H9 (cell line): Measurements from ENCODE around the gene SLC25A29. TPM values are rescaled to one million over a fixed set of nuclear protein-coding genes. Genes with fewer than 3 reads are reported as not detected.

Experiments
- DNase-seq: peaks from one replicate; pipeline ENCODE4 v3.0.0-alpha.2; 2017
- H2AFZ ChIP-seq: one replicate; pipeline ENCODE4 v1.6.1; 2013; ENCODE audit warnings: mild to moderate bottlenecking, low read length, control low read depth, moderate library complexity
- H2AK5ac ChIP-seq: 2 replicates; pipeline ENCODE4 v1.6.1; 2013; ENCODE audit warnings: low read length, control low read depth, mixed read lengths; ENCODE audit not compliant: insufficient read length
- H2BK120ac ChIP-seq: one replicate; pipeline ENCODE4 v1.6.1; 2013; ENCODE audit warnings: low read depth, mild to moderate bottlenecking, low read length, control low read depth, inconsistent platforms; ENCODE audit not compliant: poor library complexity, severe bottlenecking
- H2BK12ac ChIP-seq: 2 replicates; pipeline ENCODE4 v1.6.1; 2013; ENCODE audit warnings: low read length, control low read depth, mixed read lengths, low read depth; ENCODE audit not compliant: insufficient read length
- H2BK15ac ChIP-seq: 2 replicates; pipeline ENCODE4 v1.6.1; 2013; ENCODE audit warnings: low read depth, low read length, control low read depth
- H2BK20ac ChIP-seq: one replicate; pipeline ENCODE4 v1.6.1; 2013; ENCODE audit warnings: low read depth, mild to moderate bottlenecking, low read length, control low read depth, inconsistent platforms; ENCODE audit not compliant: poor library complexity, severe bottlenecking
- H2BK5ac ChIP-seq: 2 replicates; pipeline ENCODE4 v1.6.1; 2013; ENCODE audit warnings: low read length, control low read depth, mixed read lengths; ENCODE audit not compliant: insufficient read length
- H3K14ac ChIP-seq: 2 replicates; pipeline ENCODE4 v1.6.1; 2013; ENCODE audit warnings: low read length, control low read depth; ENCODE audit not compliant: insufficient read depth
- H3K18ac ChIP-seq: 2 replicates; pipeline ENCODE4 v1.6.1; 2013; ENCODE audit warnings: low read depth, mild to moderate bottlenecking, mixed read lengths, low read length, control low read depth; ENCODE audit not compliant: insufficient read length
- H3K23ac ChIP-seq: 2 replicates; pipeline ENCODE4 v1.6.1; 2013; ENCODE audit warnings: low read length, control low read depth, mixed read lengths, low read depth; ENCODE audit not compliant: insufficient read length
- H3K23me2 ChIP-seq: 2 replicates; pipeline ENCODE4 v1.6.1; 2013; ENCODE audit warnings: low read depth, mild to moderate bottlenecking, mixed read lengths, low read length, control low read depth; ENCODE audit not compliant: insufficient read length, poor library complexity, severe bottlenecking
- H3K27ac ChIP-seq: 2 replicates; pipeline ENCODE4 v1.5.1; 2013; ENCODE audit warnings: low read length, control low read depth, mixed read lengths, low read depth; ENCODE audit not compliant: insufficient read length
- H3K27me3 ChIP-seq: 2 replicates; pipeline ENCODE4 v1.6.1; 2013; ENCODE audit warnings: low read length, control low read depth, inconsistent platforms; ENCODE audit not compliant: insufficient read depth
- H3K4ac ChIP-seq: 2 replicates; pipeline ENCODE4 v1.6.1; 2013; ENCODE audit warnings: low read depth, mild to moderate bottlenecking, control low read depth, inconsistent platforms, low read length, moderate library complexity
- H3K4me1 ChIP-seq: 2 replicates; pipeline ENCODE4 v1.6.1; 2013; ENCODE audit warnings: low read length, control low read depth, inconsistent platforms; ENCODE audit not compliant: insufficient read depth
- H3K4me2 ChIP-seq: 2 replicates; pipeline ENCODE4 v1.6.1; 2013; ENCODE audit warnings: low read length, control low read depth, mixed read lengths; ENCODE audit not compliant: insufficient read length, insufficient read depth
- H3K56ac ChIP-seq: 2 replicates; pipeline ENCODE4 v1.6.1; 2013; ENCODE audit warnings: low read depth, mild to moderate bottlenecking, mixed read lengths, low read length, control low read depth; ENCODE audit not compliant: insufficient read length
- H3K79me1 ChIP-seq: 2 replicates; pipeline ENCODE4 v1.6.1; 2013; ENCODE audit warnings: low read depth, mild to moderate bottlenecking, moderate library complexity, low read length, control low read depth, inconsistent platforms; ENCODE audit not compliant: insufficient read depth, poor library complexity, severe bottlenecking
- H3K79me2 ChIP-seq: 2 replicates; pipeline ENCODE4 v1.6.1; 2013; ENCODE audit warnings: low read length, control low read depth, inconsistent platforms; ENCODE audit not compliant: insufficient read depth
- H3K9ac ChIP-seq: 2 replicates; pipeline ENCODE4 v1.6.1; 2013; ENCODE audit warnings: low read length, control low read depth, mixed read lengths; ENCODE audit not compliant: insufficient read length; ENCODE audit errors: extremely low read depth
- H3K9me3 ChIP-seq: one replicate; pipeline ENCODE4 v1.6.1; 2013; ENCODE audit warnings: low read depth, low read length, inconsistent platforms; ENCODE audit not compliant: control insufficient read depth
- H3T11ph ChIP-seq: one replicate; pipeline ENCODE4 v1.6.1; 2013; ENCODE audit warnings: mild to moderate bottlenecking, low read length, control low read depth, inconsistent platforms
- H4K20me1 ChIP-seq: one replicate; pipeline ENCODE4 v1.6.1; 2013; ENCODE audit not compliant: control insufficient read depth, insufficient read length, insufficient read depth
- H4K5ac ChIP-seq: 2 replicates; pipeline ENCODE4 v1.6.1; 2013; ENCODE audit warnings: low read depth, mild to moderate bottlenecking, mixed read lengths, low read length, control low read depth; ENCODE audit not compliant: insufficient read length
- H4K8ac ChIP-seq: replicated peaks from 2 replicates; pipeline ENCODE4 v1.6.1; 2013; ENCODE audit warnings: low read length, control low read depth, mixed read lengths, low read depth; ENCODE audit not compliant: insufficient read length
- H4K91ac ChIP-seq: 2 replicates; pipeline ENCODE4 v1.6.1; 2013; ENCODE audit warnings: low read depth, mild to moderate bottlenecking, moderate library complexity, mixed read lengths, low read length, control low read depth; ENCODE audit not compliant: insufficient read length
- H3K27ac Mint-ChIP-seq, 3 experiments: 2 replicates in 2 of 3; 3 replicates in 1 of 3; pipeline ENCODE4 v1.8.0; 2020 to 2021; ENCODE audit warnings: mixed read lengths in 3 of 3, mild to moderate bottlenecking in 1 of 3, moderate library complexity in 1 of 3
- H3K27me3 Mint-ChIP-seq: 2 replicates; pipeline ENCODE4 v1.8.0; 2021; ENCODE audit warnings: low read depth, mild to moderate bottlenecking, moderate library complexity, mixed read lengths
- H3K36me3 Mint-ChIP-seq, 3 experiments: 2 replicates in 2 of 3; 3 replicates in 1 of 3; pipeline ENCODE4 v1.8.0; 2020 to 2021; ENCODE audit warnings: low read depth in 3 of 3, mixed read lengths in 3 of 3; ENCODE audit not compliant: insufficient read depth in 1 of 3
- H3K4me1 Mint-ChIP-seq, 2 experiments: 2 replicates each; pipeline ENCODE4 v1.8.0; 2020; ENCODE audit warnings: mixed read lengths in 2 of 2
- H3K4me3 Mint-ChIP-seq, 2 experiments: 2 replicates in 1 of 2; 3 replicates in 1 of 2; pipeline ENCODE4 v1.8.0; 2020 to 2021; ENCODE audit warnings: mild to moderate bottlenecking in 2 of 2, mixed read lengths in 2 of 2, moderate library complexity in 1 of 2
- H3K9me3 Mint-ChIP-seq, 2 experiments: 2 replicates in 1 of 2; 3 replicates in 1 of 2; pipeline ENCODE4 v1.8.0; 2020; ENCODE audit warnings: mild to moderate bottlenecking in 2 of 2, mixed read lengths in 2 of 2, moderate library complexity in 1 of 2
- CTCF ChIP-seq: fragments of 200-600 bp; sonication (generic); conservative IDR thresholded peaks from 3 replicates; pipeline ENCODE4 v1.8.0; 2021; ENCODE audit warnings: antibody characterized with exemption, mild to moderate bottlenecking
- WGBS: extraction: QIAGEN DNeasy Blood & Tissue Kit; methylation state at CpG from one replicate; pipeline ENCODE4 v1.1.7; 2013; ENCODE audit warnings: missing lambda C conversion rate, low lambda C conversion rate, mixed read lengths; ENCODE audit not compliant: insufficient read length; ENCODE audit errors: extremely low coverage; 5-methylcytosine and 5-hydroxymethylcytosine counted together
- total RNA-seq: library from RNA; stranded (reverse); gene quantifications from 2 replicates; pipeline ENCODE4 v1.2.1, GENCODE V29; 2021

SLC25A29 gene
- total RNA-seq, 1 experiment from 2014 or later, result 175 TPM

GRCh38 chr14:100330007-100330344 lies 23.7 kb upstream of the SLC25A29 start:
- Histone ChIP-seq H3K9me3 (no peaks in the 10 kb centered on the region), H2BK15ac (no peak overlapping the region), H3K9ac (no peak overlapping the region), H3T11ph (no peak overlapping the region), H3K27ac (no peak overlapping the region), H2AK5ac (no peak overlapping the region), H2BK120ac (no peak overlapping the region), H3K23me2 (no peaks in the 10 kb centered on the region), H3K56ac (no peak overlapping the region), H3K18ac (no peak overlapping the region), H3K14ac (no peak overlapping the region; the same call in 1 of the 2 replicates), H3K4me1 (no peaks in the 10 kb centered on the region), H3K4me2 (no peak overlapping the region), H2BK20ac (no peak overlapping the region), H3K4ac (no peak overlapping the region), H2BK5ac (no peak overlapping the region), H4K91ac (no peak overlapping the region), H2AFZ (no peak overlapping the region), H4K20me1 (no peaks in the 10 kb centered on the region), H3K79me1 (no peaks in the 10 kb centered on the region), H3K79me2 (no peaks in the 10 kb centered on the region), H3K27me3 (no peaks in the 10 kb centered on the region), H3K23ac (no peak overlapping the region), H2BK12ac (no peak overlapping the region), H4K8ac (no peak overlapping the region), H4K5ac (no peak overlapping the region)
- no peak for DNase-seq
- no CpG with 5 or more reads among the region's 11 CpGs for WGBS
- Mint-ChIP-seq H3K9me3 (no peaks in the 10 kb centered on the region), H3K4me3 (no peak overlapping the region), H3K36me3 (peaks cover 6 to 12% (median 6%) of the 10 kb centered on the region in 3 experiments; a peak in 4 of 7 replicates), H3K27ac (no peak overlapping the region), H3K27me3 (peaks cover under 1% of the 10 kb centered on the region), H3K4me1 (0 out of 4 replicates have a peak, but pooled peaks cover 0 to 3% of the 10 kb centered on the region in 2 experiments)
- TF ChIP-seq CTCF, result no peak
